HepG2 (cell line): ENCODE data around the gene JAK1. TPM values are rescaled to one million over a fixed set of nuclear protein-coding genes. Genes with fewer than 3 reads are reported as not detected.

Source experiments
- ATAC-seq: fragments of 200-7000 bp; cut with Tn5 transposase; 3 replicates; pipeline ENCODE4 v1.9.1; 2020; ENCODE audit warnings: mild to moderate bottlenecking, moderate library complexity
- BruUV-seq: library from RNA; stranded (reverse); fragments of 400-500 nt; replicated peaks from 2 replicates; lab custom pipeline; 2021; lab: Mats Ljungman, UMichigan
- CTCF ChIA-PET: fragments of 300-600 bp; formaldehyde crosslinking; extraction: SDS; loops from one replicate; lab custom pipeline; 2021; ENCODE audit warnings: low total read pairs, inconsistent platforms, low intra/inter-chr PET ratio; lab: Yijun Ruan, JAX
- POLR2A ChIA-PET: fragments of 350-600 bp; sonication (Branson Sonifier 250); formaldehyde crosslinking; loops from one replicate; lab custom pipeline; 2020; ENCODE audit warnings: antibody characterized with exemption, inconsistent platforms; lab: Yijun Ruan, JAX
- DNase-seq: peaks from one replicate; pipeline ENCODE4 v3.0.0-alpha.2; 2015; ENCODE audit warnings: low spot score
- FAIRE-seq: peaks from 3 replicates; lab custom pipeline; 2011; peaks lifted over from hg19 to GRCh38; lab: Jason Lieb, UNC
- H2AFZ ChIP-seq: one replicate; pipeline ENCODE4 v1.6.1; 2011; ENCODE audit warnings: low read length, inconsistent platforms
- H3K27ac ChIP-seq: fragments of 300-600 bp; 3 replicates; pipeline ENCODE4 v1.8.0; 2011; ENCODE audit warnings: mixed run types, mild to moderate bottlenecking, mixed read lengths, low read length, inconsistent platforms; ENCODE audit not compliant: insufficient read depth; ENCODE audit errors: extremely low read length
- H3K27me3 ChIP-seq, 2 experiments: fragments of 200-600 bp in 1 of 2; 2 replicates in 1 of 2; 3 replicates in 1 of 2; pipeline versions ENCODE4 v1.6.0 to v1.8.0; 2011; ENCODE audit warnings: low read length in 2 of 2, mild to moderate bottlenecking in 2 of 2, moderate library complexity in 2 of 2, inconsistent platforms in 1 of 2; ENCODE audit not compliant: insufficient read depth in 2 of 2, control insufficient read depth in 1 of 2
- H3K36me3 ChIP-seq, 2 experiments: fragments of 200-600 bp in 1 of 2; replicated peaks in 1 of 2; 2 replicates in 1 of 2; 3 replicates in 1 of 2; pipeline versions ENCODE4 v1.5.1 to v1.8.0; 2011; ENCODE audit warnings: low read length in 2 of 2, inconsistent platforms in 1 of 2; ENCODE audit not compliant: insufficient read depth in 2 of 2, control insufficient read depth in 1 of 2
- H3K4me1 ChIP-seq: 2 replicates; pipeline ENCODE4 v1.5.1; 2012; ENCODE audit warnings: low read length, inconsistent platforms; ENCODE audit not compliant: insufficient read depth
- H3K4me2 ChIP-seq: 2 replicates; pipeline ENCODE4 v1.6.0; 2011; ENCODE audit warnings: low read depth, low read length, inconsistent platforms
- H3K4me3 ChIP-seq, 3 experiments: fragments of 200-600 bp in 1 of 3; sonication (generic), shearing (Covaris generic) in 1 of 3; replicated peaks in 1 of 3; 2 replicates each; pipeline ENCODE4 v1.5.1; 2011 to 2016; ENCODE audit warnings: low read length in 3 of 3, inconsistent platforms in 2 of 3, low read depth in 2 of 3, mild to moderate bottlenecking in 2 of 3, control low read depth in 1 of 3, mixed read lengths in 1 of 3; ENCODE audit not compliant: insufficient read depth in 1 of 3
- H3K79me2 ChIP-seq: one replicate; pipeline ENCODE4 v1.6.1; 2011; ENCODE audit warnings: low read length, inconsistent platforms; ENCODE audit not compliant: insufficient read depth
- H3K9ac ChIP-seq: 2 replicates; pipeline ENCODE4 v1.6.0; 2011; ENCODE audit warnings: mild to moderate bottlenecking, low read depth, low read length, inconsistent platforms; ENCODE audit not compliant: insufficient read depth
- H3K9me3 ChIP-seq: 2 replicates; pipeline ENCODE4 v1.5.1; 2012; ENCODE audit warnings: mild to moderate bottlenecking, low read length
- H4K20me1 ChIP-seq: 2 replicates; pipeline ENCODE4 v1.6.0; 2011; ENCODE audit warnings: inconsistent platforms, mild to moderate bottlenecking, low read length, moderate library complexity; ENCODE audit not compliant: insufficient read depth
- ADNP ChIP-seq: sonication (generic); formaldehyde crosslinking; IDR thresholded peaks from 2 replicates; pipeline ENCODE4 v1.4.0; 2020; ENCODE audit warnings: missing genetic modification reagents
- DR1 ChIP-seq: sonication (generic); formaldehyde crosslinking; IDR thresholded peaks from 2 replicates; pipeline ENCODE4 v1.8.0; 2021; ENCODE audit warnings: mild to moderate bottlenecking, missing genetic modification reagents, inconsistent platforms
- ELF4 ChIP-seq: sonication (generic); formaldehyde crosslinking; IDR thresholded peaks from 2 replicates; pipeline ENCODE4 v1.5.0; 2020; ENCODE audit warnings: missing genetic modification reagents, mild to moderate bottlenecking, moderate library complexity, borderline replicate concordance
- IKZF4 ChIP-seq: sonication (generic); formaldehyde crosslinking; IDR thresholded peaks from 2 replicates; pipeline ENCODE4 v1.5.1; 2020; ENCODE audit warnings: borderline replicate concordance, mild to moderate bottlenecking, low read depth, missing genetic modification reagents; ENCODE audit errors: not compliant biosample characterization
- JARID2 ChIP-seq: sonication (generic); formaldehyde crosslinking; IDR thresholded peaks from 2 replicates; pipeline ENCODE4 v1.8.1; 2023; ENCODE audit warnings: missing genetic modification reagents, inconsistent platforms; ENCODE audit not compliant: insufficient replicate concordance
- TERF1 ChIP-seq: sonication (generic); formaldehyde crosslinking; IDR thresholded peaks from 2 replicates; pipeline ENCODE4 v1.8.0; 2022; ENCODE audit warnings: mild to moderate bottlenecking, missing genetic modification reagents, moderate library complexity
- ZBTB7A ChIP-seq: sonication (generic); formaldehyde crosslinking; IDR thresholded peaks from 2 replicates; pipeline ENCODE4 v1.8.0; 2022; ENCODE audit warnings: mild to moderate bottlenecking, missing genetic modification reagents
- ZNF264 ChIP-seq: sonication (generic); formaldehyde crosslinking; IDR thresholded peaks from 2 replicates; pipeline ENCODE4 v1.4.0; 2020; ENCODE audit warnings: missing genetic modification reagents
- ZNF510 ChIP-seq: sonication (generic); formaldehyde crosslinking; IDR thresholded peaks from 2 replicates; pipeline ENCODE4 v1.4.0; 2020; ENCODE audit warnings: low read depth, mild to moderate bottlenecking, missing genetic modification reagents
- ZNF530 ChIP-seq: sonication (generic); formaldehyde crosslinking; IDR thresholded peaks from 2 replicates; pipeline ENCODE4 v1.5.0; 2020; ENCODE audit warnings: low read depth, mild to moderate bottlenecking, missing genetic modification reagents
- ZNF737 ChIP-seq: sonication (generic); formaldehyde crosslinking; IDR thresholded peaks from 2 replicates; pipeline ENCODE4 v1.5.0; 2020; ENCODE audit warnings: missing genetic modification reagents, mild to moderate bottlenecking, borderline replicate concordance
- ZNF790 ChIP-seq: sonication (generic); formaldehyde crosslinking; IDR thresholded peaks from 2 replicates; pipeline ENCODE4 v1.8.0; 2022; ENCODE audit warnings: missing genetic modification reagents, mild to moderate bottlenecking, borderline replicate concordance
- in situ Hi-C: cut with HindIII; loops from 2 replicates; pipeline ENCODE4 v1.10.0; 2017; ENCODE audit warnings: low pct_unique_long_range_greater_than_20kb; ENCODE audit not compliant: extremely low pct_ligation_motif_present
- intact Hi-C: fragments of 100-400 bp; cut with micrococcal nuclease; formaldehyde crosslinking; loops from one replicate; pipeline ENCODE4 v1.10.0; 2022; ENCODE audit not compliant: unreplicated experiment
- polyA plus RNA-seq, 8 experiments: library from polyadenylated mRNA; depleted of rRNA in 3 of 8; stranded (reverse) in 7 of 8; unstranded in 1 of 8; fragments of >200 nt; fragmentation: Illumina TruSeq in 4 of 8; extraction: Trizol in 4 of 8; gene quantifications; 2 replicates each; pipeline versions ENCODE4 v1.2.1 to v1.2.3, GENCODE V29; 2011 to 2016; ENCODE audit warnings: low read depth in 4 of 8, missing spikeins in 1 of 8, mixed read lengths in 1 of 8; ENCODE audit not compliant: insufficient read depth in 1 of 8
- total RNA-seq, 5 experiments: library from RNA; depleted of rRNA; stranded (reverse); fragments of >200 nt; fragmentation: Illumina TruSeq; extraction: Trizol; gene quantifications; 2 replicates each; pipeline ENCODE4 v1.2.3, GENCODE V29; 2016; ENCODE audit warnings: low read depth in 1 of 5
- TF ChIP-seq, protein P1 (sequence below): sonication (generic); formaldehyde crosslinking; IDR thresholded peaks from 2 replicates; pipeline ENCODE4 v1.4.0; 2020; ENCODE audit warnings: missing genetic modification reagents
- TF ChIP-seq, protein P2 (sequence below): sonication (generic); formaldehyde crosslinking; IDR thresholded peaks from 2 replicates; pipeline ENCODE4 v1.5.0; 2020; ENCODE audit warnings: mild to moderate bottlenecking, missing genetic modification reagents
- TF ChIP-seq, protein P3 (sequence below): sonication (generic); formaldehyde crosslinking; IDR thresholded peaks from 2 replicates; pipeline ENCODE4 v1.8.0; 2022; ENCODE audit warnings: mild to moderate bottlenecking, missing genetic modification reagents; ENCODE audit not compliant: insufficient replicate concordance
- TF ChIP-seq, protein P4 (sequence below): sonication (generic); formaldehyde crosslinking; IDR thresholded peaks from 2 replicates; pipeline ENCODE4 v1.4.0; 2020; ENCODE audit warnings: missing genetic modification reagents

The JAK1 gene
- total and polyA plus RNA-seq, 2 of the 13 experiments (the other 11 are each of a cell fraction or from before 2014, with no cell fraction given) = 23.9 to 42.4 TPM

DNA sequence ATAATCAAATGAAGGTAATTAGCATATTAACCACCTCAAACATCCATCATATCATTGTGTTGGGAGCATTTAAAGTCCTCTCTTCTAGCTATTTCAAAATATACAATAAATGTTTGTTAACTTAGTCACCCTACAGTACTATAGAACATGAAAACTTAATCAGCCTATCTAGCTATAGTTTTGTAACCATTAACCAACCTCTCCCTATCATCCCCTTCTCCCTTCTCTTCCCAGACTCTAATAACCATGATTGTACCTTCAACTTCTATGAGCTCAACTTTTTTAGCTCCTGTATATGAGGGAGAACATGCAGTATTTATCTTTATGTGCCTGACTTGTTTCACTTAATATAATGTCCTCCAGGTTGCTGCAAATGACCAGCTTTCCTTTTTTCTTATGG, 167.5 kb downstream of the JAK1 start:
- no peak for ATAC-seq
- no peak for FAIRE-seq
- POLR2A ChIA-PET = no interaction called here
- no peak for TF ChIP-seq ZBTB7A
- TF ChIP-seq, protein P1, sequence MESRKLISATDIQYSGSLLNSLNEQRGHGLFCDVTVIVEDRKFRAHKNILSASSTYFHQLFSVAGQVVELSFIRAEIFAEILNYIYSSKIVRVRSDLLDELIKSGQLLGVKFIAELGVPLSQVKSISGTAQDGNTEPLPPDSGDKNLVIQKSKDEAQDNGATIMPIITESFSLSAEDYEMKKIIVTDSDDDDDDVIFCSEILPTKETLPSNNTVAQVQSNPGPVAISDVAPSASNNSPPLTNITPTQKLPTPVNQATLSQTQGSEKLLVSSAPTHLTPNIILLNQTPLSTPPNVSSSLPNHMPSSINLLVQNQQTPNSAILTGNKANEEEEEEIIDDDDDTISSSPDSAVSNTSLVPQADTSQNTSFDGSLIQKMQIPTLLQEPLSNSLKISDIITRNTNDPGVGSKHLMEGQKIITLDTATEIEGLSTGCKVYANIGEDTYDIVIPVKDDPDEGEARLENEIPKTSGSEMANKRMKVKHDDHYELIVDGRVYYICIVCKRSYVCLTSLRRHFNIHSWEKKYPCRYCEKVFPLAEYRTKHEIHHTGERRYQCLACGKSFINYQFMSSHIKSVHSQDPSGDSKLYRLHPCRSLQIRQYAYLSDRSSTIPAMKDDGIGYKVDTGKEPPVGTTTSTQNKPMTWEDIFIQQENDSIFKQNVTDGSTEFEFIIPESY (CRISPR knock-in tag) = no peak
- TF ChIP-seq, protein P2, sequence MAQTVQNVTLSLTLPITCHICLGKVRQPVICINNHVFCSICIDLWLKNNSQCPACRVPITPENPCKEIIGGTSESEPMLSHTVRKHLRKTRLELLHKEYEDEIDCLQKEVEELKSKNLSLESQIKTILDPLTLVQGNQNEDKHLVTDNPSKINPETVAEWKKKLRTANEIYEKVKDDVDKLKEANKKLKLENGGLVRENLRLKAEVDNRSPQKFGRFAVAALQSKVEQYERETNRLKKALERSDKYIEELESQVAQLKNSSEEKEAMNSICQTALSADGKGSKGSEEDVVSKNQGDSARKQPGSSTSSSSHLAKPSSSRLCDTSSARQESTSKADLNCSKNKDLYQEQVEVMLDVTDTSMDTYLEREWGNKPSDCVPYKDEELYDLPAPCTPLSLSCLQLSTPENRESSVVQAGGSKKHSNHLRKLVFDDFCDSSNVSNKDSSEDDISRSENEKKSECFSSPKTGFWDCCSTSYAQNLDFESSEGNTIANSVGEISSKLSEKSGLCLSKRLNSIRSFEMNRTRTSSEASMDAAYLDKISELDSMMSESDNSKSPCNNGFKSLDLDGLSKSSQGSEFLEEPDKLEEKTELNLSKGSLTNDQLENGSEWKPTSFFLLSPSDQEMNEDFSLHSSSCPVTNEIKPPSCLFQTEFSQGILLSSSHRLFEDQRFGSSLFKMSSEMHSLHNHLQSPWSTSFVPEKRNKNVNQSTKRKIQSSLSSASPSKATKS (CRISPR knock-in tag) = no peak
- no peak for TF ChIP-seq ELF4 (CRISPR knock-in tag)
- no peak for TF ChIP-seq ADNP (CRISPR knock-in tag)
- TF ChIP-seq, protein P3, sequence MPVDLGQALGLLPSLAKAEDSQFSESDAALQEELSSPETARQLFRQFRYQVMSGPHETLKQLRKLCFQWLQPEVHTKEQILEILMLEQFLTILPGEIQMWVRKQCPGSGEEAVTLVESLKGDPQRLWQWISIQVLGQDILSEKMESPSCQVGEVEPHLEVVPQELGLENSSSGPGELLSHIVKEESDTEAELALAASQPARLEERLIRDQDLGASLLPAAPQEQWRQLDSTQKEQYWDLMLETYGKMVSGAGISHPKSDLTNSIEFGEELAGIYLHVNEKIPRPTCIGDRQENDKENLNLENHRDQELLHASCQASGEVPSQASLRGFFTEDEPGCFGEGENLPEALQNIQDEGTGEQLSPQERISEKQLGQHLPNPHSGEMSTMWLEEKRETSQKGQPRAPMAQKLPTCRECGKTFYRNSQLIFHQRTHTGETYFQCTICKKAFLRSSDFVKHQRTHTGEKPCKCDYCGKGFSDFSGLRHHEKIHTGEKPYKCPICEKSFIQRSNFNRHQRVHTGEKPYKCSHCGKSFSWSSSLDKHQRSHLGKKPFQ (CRISPR knock-in tag) = no peak
- no peak for TF ChIP-seq ZNF737 (CRISPR knock-in tag)
- no peak for TF ChIP-seq TERF1
- no peak for TF ChIP-seq ZNF510 (CRISPR knock-in tag)
- TF ChIP-seq ZNF530 (CRISPR knock-in tag) = no peak
- TF ChIP-seq ZNF790 (CRISPR knock-in tag) = no peak
- no peak for TF ChIP-seq JARID2 (CRISPR knock-in tag)
- no peak for TF ChIP-seq ZNF264 (CRISPR knock-in tag)
- no peak for TF ChIP-seq IKZF4
- TF ChIP-seq, protein P4, sequence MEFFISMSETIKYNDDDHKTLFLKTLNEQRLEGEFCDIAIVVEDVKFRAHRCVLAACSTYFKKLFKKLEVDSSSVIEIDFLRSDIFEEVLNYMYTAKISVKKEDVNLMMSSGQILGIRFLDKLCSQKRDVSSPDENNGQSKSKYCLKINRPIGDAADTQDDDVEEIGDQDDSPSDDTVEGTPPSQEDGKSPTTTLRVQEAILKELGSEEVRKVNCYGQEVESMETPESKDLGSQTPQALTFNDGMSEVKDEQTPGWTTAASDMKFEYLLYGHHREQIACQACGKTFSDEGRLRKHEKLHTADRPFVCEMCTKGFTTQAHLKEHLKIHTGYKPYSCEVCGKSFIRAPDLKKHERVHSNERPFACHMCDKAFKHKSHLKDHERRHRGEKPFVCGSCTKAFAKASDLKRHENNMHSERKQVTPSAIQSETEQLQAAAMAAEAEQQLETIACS (CRISPR knock-in tag) = no peak
- TF ChIP-seq DR1 (CRISPR knock-in tag) = no peak

More for the DNA sequence above, 167.5 kb downstream of the JAK1 start:
- in situ Hi-C loops = no loop called here
- CTCF ChIA-PET = no interaction called here
- Histone ChIP-seq H3K27ac (no peak overlapping the region), H3K27me3 (no peaks in the 10 kb centered on the region), H2AFZ (no peak overlapping the region), H3K9ac (no peak overlapping the region), H3K9me3 (no peaks in the 10 kb centered on the region), H3K4me1 (no peaks in the 10 kb centered on the region), H3K36me3 (no peaks in the 10 kb centered on the region), H3K79me2 (no peaks in the 10 kb centered on the region), H4K20me1 (no peaks in the 10 kb centered on the region), H3K4me2 (no peak overlapping the region), H3K4me3 (no peak overlapping the region)
- no TSS peak for BruUV-seq
- no peak for DNase-seq
- intact Hi-C loops = no loop called here
